CD4-positive, alpha-beta T cell treated with Interleukin-1 beta for 1 hour (primary cell): ENCODE results near the gene TCF4.

Experiments
- DNase-seq, 2 donors: peaks; one replicate each; pipeline ENCODE4 v3.0.0-alpha.2; 2020 to 2022

TCF4 gene

GRCh38 chr18:55588111-55588869 is at the start of gene TCF4:
TCF4 (minus strand) TSS chr18:55588192; CDS start chr18:55587116, 1,076 bp downstream.
- DNase-seq = peak; percentile 10 to 49

DNA sequence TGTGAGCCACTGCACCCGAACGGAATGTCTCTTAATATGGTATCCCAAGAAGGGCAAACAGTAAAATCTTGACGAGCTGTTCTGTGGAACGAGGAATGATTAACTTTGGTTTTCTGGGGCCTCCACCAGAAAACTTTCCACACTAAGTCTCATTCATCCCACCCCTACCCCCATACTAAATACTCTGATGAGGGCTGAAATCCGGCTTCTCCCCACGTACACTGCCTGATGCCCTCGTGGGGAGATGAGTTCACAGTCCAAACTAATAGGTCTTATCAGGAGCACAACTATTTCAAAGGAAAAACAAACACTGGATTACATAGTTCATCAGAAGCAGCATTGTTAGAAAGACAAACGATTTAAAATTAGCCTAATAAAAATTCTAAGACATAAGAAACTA is 49.2 kb upstream of the TCF4 start:
- no peak for DNase-seq

DNA sequence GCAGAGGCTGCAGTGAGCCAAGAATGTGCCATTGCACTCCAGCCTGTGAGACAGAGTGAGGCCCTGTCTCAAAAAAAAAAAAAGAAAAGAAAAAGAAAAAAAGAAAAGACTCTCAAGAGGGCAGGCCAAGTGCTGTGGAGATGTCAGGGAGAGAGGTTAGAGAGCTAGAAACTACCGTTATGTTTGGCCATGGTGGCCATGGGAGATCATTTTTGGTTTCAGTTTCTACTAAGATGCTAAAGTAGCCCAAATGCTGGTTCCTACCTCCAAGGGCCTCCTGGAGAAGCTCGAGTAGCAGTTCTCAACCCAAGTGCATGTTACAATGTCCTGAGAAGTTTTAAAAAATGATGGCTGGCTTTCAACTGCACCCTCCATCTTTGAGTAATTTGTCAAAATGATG is 47.4 kb upstream of the TCF4 start:
- DNase-seq = no peak

- no peak for DNase-seq
Measured at GRCh38 chr18:55634545-55634944, 46.6 kb upstream of the TCF4 start.

DNA sequence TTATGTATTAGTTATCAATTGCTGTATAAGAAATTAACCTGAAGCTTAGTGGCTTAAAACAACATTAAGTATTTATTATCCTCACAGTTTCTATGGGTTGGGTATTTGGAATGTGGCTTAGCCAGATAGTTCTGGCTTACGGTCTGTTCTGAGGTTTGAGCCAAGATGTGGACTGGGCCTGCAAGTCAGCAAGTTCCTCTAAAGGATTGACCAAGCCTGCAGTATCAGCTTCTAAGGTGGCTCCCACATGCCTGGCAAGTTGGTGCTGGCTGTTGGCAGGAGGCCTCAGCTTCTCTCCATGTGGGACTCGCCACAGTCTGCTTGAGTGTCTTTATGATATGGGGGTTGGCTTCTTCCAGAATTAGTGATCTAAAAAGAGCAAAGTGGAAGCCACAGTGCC is 45.0 kb upstream of the TCF4 start:
- no peak for DNase-seq

DNA sequence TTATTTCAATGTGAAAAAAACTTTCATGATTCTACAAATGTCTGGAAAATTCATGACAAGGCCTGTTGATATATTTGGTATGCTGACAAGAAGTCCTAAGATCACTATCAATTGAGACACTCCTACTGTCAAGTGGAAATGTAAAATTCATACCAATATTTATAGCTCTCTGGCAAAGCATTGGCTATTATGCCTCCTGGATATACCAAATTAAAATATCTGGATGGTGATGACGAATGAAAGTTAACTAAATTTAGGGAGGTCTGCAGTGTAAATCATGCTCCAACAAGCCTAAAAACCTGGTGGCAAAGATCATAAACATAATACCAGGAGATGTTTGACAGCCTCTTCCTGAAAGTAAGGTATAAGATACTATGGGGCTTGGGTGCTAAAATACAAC is 41.1 kb upstream of the TCF4 start:
- no peak for DNase-seq

- no peak for DNase-seq
Measured at GRCh38 chr18:55627007-55627406, 39.0 kb upstream of the TCF4 start.

DNA sequence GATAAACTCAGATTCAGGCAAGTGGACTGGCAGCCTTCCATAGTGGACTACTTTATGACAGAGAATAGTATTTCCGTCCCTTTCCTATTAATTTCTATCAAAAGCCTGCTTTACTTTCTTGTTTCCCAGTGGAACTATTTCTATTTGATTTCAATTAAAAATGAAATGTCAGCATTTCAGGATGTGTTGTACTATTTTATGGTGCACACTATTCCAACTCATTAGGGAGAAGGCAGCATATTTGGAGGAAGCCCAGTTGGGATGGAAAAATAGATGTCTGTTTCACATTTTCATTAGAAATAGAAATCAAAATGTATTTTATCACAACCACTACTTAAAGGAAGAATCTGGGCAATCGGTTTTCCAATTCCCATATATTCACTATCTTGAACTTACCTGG is 37.9 kb upstream of the TCF4 start:
- DNase-seq = no peak

DNA sequence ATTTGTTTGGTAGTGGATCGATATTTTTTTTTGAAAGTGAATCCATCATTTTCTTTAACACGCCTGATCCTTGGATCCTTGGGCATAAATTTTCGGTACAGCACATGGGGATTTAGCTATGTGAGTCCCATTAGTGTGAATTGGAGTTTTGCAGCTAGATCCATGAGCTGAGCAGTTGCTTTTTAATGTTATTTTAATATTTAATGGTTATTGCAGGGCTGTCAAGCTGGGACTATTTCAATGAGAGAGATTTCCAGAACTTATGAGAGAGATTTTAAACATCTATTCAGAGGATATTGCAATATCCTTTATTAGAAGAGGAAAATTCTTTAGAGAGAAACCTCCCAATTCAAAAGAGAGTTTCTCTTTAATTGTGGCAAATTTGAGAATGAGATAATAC is 35.6 kb upstream of the TCF4 start:
- DNase-seq = no peak

GRCh38 chr18:55610506-55610905 is 22.5 kb upstream of the TCF4 start:
- no peak for DNase-seq

GRCh38 chr18:55609160-55609825 is 21.3 kb upstream of the TCF4 start:
- no peak for DNase-seq

- DNase-seq = no peak
Measured at GRCh38 chr18:55608497-55608896, 20.5 kb upstream of the TCF4 start.

- no peak for DNase-seq
Measured at GRCh38 chr18:55607773-55608172, 19.8 kb upstream of the TCF4 start.

GRCh38 chr18:55605733-55606338 is 17.8 kb upstream of the TCF4 start:
- no peak for DNase-seq

DNA sequence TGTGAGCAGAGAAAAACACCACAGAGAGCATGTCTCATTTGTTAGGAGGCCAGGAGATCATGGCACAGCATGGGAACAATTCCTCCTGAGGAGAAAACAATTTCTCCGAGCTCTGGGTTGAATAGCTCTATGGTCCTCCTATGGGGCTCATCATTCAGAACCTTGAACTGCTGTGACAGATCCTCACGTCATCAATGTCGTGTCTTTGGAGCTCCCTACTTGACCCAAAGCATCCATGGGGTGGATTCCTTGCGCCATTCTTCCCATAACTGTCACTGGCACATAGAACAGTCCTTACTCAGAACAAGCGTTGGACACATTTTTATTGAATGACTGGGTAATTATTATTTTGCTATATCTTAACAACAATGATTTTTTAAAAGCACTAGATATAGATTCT is 15.8 kb upstream of the TCF4 start:
- DNase-seq = no peak

DNA sequence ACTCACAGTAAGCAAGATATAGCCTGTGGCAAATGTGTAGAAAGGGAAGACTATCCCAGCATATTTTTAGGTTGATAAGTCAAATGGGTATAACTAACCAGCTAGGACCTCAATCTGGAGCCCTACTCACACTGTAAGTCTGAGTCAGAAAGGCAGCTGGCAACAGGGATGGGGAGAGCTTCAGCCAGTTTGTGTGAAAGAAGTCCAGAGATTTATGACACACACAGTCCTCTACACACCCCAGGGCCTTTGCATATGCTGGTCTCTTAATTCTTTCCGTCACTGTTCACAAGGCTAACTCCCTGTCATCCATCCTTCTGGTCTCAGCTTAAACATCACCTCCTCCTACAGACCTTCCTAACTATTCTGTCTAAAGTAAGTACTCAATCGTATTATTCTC is 5.9 kb upstream of the TCF4 start:
- no peak for DNase-seq

GRCh38 chr18:55592572-55592971 is 4.6 kb upstream of the TCF4 start:
- no peak for DNase-seq

DNA sequence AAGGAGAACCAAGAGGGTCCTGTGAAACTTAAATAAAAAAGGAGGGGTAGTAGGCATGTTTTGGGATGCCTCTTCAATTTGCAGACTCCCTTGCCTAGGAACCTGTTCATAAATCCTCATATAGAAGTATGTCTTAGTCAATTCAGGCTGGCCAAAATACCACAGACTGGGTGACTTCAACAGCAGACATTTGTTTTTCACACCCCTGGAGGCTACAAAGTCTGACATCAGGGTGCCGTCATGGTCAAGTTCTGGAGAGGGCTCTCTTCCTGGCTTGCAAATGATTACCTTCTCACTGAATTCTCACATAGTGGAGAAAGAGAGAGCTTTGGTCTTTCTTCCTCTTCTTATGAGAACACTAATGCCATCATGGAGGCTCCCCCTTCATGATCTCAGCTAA is 4.1 kb upstream of the TCF4 start:
- DNase-seq = no peak

- peak; percentile 74 to 92 for DNase-seq
Measured at GRCh38 chr18:55589625-55590291, 1.8 kb upstream of the TCF4 start.

DNA sequence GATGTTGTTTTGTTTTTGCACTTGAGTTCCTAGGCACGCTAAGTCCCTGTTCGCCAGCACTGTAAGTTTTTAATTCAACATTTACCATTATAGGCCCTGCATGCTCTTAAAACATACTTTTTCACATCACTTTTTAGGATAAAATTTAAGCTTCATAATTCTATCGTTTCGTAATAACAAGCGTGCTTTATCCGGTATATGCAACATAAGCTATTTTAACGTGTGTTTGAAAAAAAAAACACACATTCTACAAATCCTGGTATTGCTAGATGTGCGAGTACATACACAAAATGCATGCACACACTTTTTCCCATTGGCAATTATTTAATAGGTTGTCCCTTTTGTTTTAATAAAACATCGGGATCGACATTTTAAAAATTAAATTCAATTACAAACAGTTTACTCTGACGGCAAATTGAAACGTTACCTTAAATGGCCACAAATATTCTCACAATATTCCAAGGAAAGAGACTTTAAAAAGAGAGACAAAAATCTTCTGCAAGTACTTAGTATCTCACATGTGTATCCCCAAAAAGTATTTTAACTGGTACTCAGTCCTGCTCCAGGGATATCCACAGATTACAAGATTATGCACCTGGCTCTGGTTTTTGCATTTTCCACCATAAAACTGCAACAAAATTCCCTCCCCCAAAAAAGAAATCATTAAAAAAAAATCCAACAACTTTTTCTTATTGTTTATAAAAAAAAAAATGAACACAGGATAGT is 1.0 kb upstream of the TCF4 start:
- no peak for DNase-seq

GRCh38 chr18:55587418-55588110 is 428 bp downstream of the TCF4 start:
- peak in 1 of 2 donors; percentile 33 for DNase-seq

GRCh38 chr18:55585920-55586561 is 2.0 kb downstream of the TCF4 start:
- DNase-seq = no peak
